ENCODE results near the gene TMEM50B.

DNA sequence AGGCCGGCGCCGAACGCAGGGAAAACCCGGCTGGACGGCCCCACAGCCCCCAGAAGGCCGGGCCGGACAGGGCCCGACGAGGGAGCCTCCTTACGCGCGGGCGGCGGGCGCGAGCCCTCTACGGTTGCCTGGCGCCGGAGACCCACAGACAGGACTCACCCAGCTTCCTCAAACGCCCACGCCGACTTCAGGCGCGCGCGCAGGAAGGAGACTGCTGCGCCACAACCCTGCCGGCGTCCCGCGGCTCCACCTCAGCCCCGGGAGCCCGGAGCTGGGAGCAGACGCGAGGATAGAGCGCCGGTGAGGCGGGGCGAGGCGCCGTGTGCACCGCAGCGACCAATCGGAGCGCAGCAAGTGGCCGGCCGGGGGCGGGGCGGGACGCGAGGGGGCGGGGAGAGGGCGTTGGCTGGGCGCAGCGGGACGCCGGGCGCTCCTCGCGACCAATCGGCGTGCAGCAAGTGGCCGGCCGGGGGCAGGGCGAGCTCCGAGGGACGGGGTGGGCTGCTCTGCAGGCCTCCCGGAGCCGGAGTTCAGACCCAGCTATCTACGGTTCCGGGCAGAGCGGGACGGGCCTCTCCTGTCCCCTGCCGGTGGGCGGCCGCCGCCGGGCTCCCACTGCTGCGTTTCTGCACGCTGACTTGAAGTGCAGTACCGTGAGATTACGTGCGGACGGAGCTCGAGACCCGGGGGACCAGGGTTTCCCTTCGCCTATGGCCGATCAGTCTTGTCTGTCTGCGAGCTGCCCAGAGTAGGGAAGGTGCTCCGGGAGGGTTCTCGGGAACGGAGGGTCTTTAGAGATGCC is at the start of gene TMEM50B:
- peak in 1 of 4 donors; percentile 21 for TF ChIP-seq EP300 (IDR thresholded peaks at IDR 0.05)
- TF ChIP-seq, protein P1, sequence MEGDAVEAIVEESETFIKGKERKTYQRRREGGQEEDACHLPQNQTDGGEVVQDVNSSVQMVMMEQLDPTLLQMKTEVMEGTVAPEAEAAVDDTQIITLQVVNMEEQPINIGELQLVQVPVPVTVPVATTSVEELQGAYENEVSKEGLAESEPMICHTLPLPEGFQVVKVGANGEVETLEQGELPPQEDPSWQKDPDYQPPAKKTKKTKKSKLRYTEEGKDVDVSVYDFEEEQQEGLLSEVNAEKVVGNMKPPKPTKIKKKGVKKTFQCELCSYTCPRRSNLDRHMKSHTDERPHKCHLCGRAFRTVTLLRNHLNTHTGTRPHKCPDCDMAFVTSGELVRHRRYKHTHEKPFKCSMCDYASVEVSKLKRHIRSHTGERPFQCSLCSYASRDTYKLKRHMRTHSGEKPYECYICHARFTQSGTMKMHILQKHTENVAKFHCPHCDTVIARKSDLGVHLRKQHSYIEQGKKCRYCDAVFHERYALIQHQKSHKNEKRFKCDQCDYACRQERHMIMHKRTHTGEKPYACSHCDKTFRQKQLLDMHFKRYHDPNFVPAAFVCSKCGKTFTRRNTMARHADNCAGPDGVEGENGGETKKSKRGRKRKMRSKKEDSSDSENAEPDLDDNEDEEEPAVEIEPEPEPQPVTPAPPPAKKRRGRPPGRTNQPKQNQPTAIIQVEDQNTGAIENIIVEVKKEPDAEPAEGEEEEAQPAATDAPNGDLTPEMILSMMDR (IDR thresholded peaks at IDR 0.05) = peak; percentile 47 to 84 (median 66)
